Dedifferentiated amniotic fluid mesenchymal stem cell (primary cell): ENCODE data around the gene CEP104.

Experiments used
- DNase-seq: peaks from one replicate; pipeline ENCODE4 v3.0.0-alpha.2; 2016; ENCODE audit errors: extremely low spot score

Gene CEP104

DNA sequence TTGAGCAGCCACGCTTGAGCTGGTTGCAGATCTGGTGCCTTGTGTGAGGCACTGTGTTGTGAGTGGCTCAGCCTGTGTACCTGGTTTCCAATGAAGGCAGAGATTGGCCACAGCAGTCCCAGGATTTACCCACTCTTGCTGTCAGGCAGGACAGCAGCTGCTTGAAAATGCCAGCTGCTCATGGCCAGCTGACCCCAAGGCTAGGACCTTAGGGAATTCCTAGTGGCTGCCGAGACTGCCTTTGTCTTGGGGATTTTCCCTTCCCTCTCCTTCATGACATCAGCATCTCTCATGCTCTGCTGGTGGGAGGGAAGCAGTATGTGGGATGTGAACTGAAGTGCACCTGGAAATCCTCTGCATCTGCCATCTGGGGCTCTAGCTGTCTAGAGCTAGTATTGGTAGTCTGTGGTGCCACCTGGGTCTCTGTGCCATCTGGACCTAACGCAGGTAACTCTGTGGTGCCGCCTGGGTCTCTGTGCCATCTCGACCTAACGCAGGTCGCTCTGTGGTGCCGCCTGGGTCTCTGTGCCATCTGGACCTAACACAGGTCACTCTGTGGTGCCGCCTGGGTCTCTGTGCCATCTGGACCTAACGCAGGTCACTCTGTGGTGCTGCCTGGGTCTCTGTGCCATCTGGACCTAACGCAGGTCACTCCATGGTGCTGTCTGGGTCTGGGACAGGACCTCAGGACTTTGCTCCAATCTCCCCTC, 56.9 kb downstream of the CEP104 start:
- no peak for DNase-seq

- peak; percentile 73 for DNase-seq
Observed at GRCh38 chr1:3796215-3797061, 60.6 kb downstream of the CEP104 start, which contains the start of gene LRRC47. Gene LRRC47 (minus strand): TSS chr1:3796498. CDS start chr1:3796476, 22 bp downstream.

GRCh38 chr1:3795453-3796214, 61.4 kb downstream of the CEP104 start:
- DNase-seq: no peak

- no peak for DNase-seq
Observed at GRCh38 chr1:3790952-3791351, 66.1 kb downstream of the CEP104 start.

- no peak for DNase-seq
Observed at GRCh38 chr1:3790500-3790923, 66.5 kb downstream of the CEP104 start.

DNA sequence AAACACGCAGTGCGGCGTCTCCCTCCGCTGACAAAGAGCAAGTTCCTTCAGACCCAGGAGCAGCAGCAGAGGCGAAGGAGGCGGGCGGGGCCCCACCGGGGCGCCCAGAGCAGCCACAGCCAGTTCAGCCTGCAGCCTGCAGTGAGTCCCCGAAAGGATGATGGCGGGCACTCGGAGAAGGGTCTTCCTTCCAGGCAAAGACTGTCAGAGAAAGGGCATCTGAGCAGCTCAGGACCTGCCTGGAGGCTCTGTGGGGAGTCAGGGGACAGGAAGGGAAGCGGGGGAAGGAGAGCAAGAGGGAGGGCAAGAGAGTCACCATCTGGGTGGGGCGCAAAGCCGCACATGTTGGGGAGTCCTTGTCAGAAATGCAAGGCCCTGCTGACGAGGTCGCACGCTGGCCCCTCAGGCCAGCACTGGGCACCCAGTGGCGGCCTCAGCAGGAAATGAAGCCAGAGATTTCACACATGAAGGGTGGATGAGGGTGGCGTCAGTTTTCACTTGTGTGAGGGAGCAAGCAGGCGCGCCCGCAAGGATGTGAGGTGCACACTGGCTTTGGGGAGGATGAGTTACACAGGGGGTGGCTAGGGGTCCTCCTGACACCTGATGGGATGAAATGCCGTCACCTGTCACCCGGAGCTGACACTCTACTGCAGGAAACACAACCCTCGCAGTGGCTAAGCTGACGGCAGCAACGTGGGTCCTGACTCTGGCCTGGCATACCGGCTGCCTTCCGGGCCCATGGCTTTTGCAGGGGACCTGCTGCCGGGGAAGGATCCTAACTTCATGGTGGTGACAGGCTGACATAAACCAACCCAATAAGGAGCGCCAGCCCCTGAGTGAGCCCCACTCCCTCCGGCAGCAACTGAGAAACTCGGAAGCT, 67.3 kb downstream of the CEP104 start:
- no peak for DNase-seq

- DNase-seq: no peak
Observed at GRCh38 chr1:3788756-3789420, 68.1 kb downstream of the CEP104 start.

DNA sequence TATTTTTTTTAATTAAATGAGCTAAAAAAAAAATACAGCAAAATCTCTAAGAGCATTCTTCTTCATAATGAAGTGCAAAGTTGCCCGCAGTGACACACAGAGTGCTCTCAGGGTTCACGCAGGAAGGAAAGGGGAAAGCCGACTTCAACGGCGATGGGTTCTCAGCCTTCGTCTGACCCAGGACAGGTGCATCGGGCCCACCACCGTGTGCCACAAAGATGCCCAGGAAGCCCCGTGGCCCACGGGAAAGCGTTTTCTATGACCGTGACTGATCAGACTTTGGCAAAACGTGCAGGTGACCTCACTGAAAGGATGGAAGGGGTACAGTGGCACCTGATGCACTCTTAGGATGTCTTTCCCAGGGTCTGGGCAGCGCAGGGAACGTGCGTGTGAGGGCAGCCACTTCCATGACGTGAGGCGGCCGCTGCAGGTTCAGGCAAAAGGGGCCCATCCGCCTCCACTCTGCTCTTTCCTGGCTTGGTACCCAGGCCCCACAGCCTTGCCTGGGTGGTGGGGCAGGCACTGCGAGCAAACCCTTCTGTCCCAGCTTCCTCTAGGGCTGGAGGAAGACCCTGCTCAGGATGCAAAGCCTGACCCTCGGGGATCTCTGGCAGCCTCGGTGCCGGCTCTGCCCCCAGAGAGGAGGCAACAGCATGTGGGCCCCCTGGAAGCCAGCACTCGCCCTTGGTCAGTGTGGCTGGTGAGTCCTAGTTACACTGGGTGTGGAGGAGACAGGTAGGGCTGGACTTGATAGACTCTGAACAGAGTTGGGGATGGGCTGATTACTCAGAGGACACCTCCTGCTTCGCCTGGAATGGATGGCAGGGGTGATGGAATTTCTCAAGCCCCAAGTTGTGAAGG, 69.0 kb downstream of the CEP104 start:
- DNase-seq: no peak

- DNase-seq: no peak
Observed at GRCh38 chr1:3787349-3787715, 69.7 kb downstream of the CEP104 start.

- DNase-seq: no peak
Observed at GRCh38 chr1:3786468-3787348, 70.3 kb downstream of the CEP104 start.

- DNase-seq: no peak
Observed at GRCh38 chr1:3785456-3786157, 71.4 kb downstream of the CEP104 start.

- no peak for DNase-seq
Observed at GRCh38 chr1:3785045-3785444, 72.0 kb downstream of the CEP104 start.

GRCh38 chr1:3783651-3784474, 73.1 kb downstream of the CEP104 start:
- no peak for DNase-seq

GRCh38 chr1:3780901-3781300, 76.1 kb downstream of the CEP104 start:
- DNase-seq: no peak

DNA sequence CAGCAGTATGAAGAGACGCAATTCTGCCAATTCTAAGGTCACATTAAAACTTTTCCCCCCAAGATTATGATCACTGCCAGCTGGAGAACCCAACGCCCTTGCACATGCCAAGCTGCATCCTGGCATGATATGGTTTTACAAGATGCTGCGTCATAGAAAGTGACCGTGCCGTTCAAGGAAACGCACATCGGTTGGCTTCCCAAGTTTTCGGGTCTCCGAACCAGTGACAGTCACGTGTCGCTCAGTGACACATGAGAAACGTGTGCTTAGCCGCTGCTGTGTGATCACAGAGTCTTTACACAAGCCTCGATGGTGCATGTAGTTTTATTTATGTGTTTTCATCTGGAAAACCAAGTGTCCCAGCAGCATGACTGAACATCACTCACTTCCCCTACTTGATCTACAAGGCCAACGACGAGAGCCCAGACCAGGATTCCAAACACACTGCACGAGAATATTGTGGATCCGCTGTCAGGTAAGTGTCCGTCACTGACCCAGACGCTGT, 77.0 kb downstream of the CEP104 start:
- DNase-seq: no peak

DNA sequence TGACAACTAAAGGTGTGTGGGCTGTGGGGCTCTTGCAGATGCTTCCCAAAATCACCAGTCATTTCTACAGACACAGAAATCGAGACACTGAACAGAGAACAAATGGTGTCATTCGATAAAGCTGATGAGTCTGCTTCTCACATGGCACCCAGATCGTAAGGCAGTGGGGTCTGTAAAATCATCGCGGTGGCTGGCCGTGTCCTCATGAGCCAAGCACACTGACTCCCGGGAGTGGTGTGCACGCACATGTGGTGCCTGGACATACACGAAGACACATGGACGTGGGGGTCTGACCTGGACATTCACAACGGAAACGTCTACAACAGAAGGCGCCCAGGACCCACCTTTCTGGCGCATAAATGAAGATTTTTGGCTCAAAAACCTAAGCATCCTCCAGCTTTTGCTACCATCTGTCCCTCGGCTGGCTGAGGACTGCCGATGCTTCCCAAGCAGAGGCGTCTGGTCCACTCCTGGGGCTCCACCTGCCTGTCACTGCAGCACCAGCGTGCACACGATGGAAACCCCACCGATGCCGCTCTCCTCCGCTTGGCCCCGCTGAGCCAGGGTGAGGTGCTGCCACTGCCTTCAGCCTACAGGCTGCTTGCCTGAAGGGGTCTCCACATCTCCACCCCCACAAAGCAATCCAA, 77.6 kb downstream of the CEP104 start:
- DNase-seq: no peak
